ENCODE measurements around the gene EFCAB6.

EFCAB6 gene

GRCh38 chr22:43782448-43782847 is 29.7 kb downstream of the EFCAB6 start:
- Mint-ChIP-seq H3K36me3 (ENCODE audit: low read depth) (peaks cover 6% of the 10 kb centered on the region), H3K27me3 (ENCODE audit: low read depth) (no peaks in the 10 kb centered on the region), H3K4me1 (peaks cover 2% of the 10 kb centered on the region), H3K27ac (no peak overlapping the region), H3K4me3 (no peak overlapping the region), H3K9me3 (peaks cover 8% of the 10 kb centered on the region)
- TF ChIP-seq, protein P1, sequence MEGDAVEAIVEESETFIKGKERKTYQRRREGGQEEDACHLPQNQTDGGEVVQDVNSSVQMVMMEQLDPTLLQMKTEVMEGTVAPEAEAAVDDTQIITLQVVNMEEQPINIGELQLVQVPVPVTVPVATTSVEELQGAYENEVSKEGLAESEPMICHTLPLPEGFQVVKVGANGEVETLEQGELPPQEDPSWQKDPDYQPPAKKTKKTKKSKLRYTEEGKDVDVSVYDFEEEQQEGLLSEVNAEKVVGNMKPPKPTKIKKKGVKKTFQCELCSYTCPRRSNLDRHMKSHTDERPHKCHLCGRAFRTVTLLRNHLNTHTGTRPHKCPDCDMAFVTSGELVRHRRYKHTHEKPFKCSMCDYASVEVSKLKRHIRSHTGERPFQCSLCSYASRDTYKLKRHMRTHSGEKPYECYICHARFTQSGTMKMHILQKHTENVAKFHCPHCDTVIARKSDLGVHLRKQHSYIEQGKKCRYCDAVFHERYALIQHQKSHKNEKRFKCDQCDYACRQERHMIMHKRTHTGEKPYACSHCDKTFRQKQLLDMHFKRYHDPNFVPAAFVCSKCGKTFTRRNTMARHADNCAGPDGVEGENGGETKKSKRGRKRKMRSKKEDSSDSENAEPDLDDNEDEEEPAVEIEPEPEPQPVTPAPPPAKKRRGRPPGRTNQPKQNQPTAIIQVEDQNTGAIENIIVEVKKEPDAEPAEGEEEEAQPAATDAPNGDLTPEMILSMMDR (IDR thresholded peaks at IDR 0.05; ENCODE audit: unreplicated experiment in 3 of 3), result no peak

DNA sequence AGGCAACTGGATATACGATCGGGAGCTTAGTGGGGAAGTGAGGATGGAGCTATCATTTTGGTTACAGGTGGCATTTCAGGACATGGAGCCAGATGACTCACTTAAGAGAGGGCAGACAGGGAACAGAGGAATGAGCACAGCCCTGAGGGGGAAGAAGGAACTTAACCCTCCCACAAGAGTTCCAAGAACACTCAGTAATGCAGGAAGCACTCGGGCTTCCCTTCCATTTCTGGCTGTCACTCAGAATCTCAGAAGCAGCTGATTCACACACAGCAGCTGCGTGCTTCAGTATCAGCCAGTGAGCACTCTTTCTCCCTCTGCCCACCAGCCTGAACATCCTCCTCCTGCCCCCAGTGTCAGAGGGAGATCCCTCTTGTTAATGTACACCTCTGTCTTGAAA is 34.8 kb downstream of the EFCAB6 start:
- peaks cover 31% of the 10 kb centered on the region for H3K4me1 Mint-ChIP-seq
- H3K4me3 Mint-ChIP-seq, result no peak overlapping the region
- no peaks in the 10 kb centered on the region for H3K27me3 Mint-ChIP-seq (ENCODE audit: low read depth)
- no peaks in the 10 kb centered on the region for H3K9me3 Mint-ChIP-seq
- no peak overlapping the region for H3K27ac Mint-ChIP-seq
- peaks cover 6% of the 10 kb centered on the region for H3K36me3 Mint-ChIP-seq (ENCODE audit: low read depth)
- TF ChIP-seq, protein P1 (IDR thresholded peaks at IDR 0.05; ENCODE audit: unreplicated experiment in 3 of 3), result no peak

GRCh38 chr22:43776081-43776670 is 35.9 kb downstream of the EFCAB6 start:
- TF ChIP-seq, protein P1 (IDR thresholded peaks at IDR 0.05; ENCODE audit: unreplicated experiment in 3 of 3), result no peak
- Mint-ChIP-seq H3K27ac (no peak overlapping the region), H3K9me3 (no peaks in the 10 kb centered on the region), H3K4me3 (no peak overlapping the region), H3K4me1 (peaks cover 36% of the 10 kb centered on the region), H3K27me3 (ENCODE audit: low read depth) (no peaks in the 10 kb centered on the region), H3K36me3 (ENCODE audit: low read depth) (peaks cover 6% of the 10 kb centered on the region)

DNA sequence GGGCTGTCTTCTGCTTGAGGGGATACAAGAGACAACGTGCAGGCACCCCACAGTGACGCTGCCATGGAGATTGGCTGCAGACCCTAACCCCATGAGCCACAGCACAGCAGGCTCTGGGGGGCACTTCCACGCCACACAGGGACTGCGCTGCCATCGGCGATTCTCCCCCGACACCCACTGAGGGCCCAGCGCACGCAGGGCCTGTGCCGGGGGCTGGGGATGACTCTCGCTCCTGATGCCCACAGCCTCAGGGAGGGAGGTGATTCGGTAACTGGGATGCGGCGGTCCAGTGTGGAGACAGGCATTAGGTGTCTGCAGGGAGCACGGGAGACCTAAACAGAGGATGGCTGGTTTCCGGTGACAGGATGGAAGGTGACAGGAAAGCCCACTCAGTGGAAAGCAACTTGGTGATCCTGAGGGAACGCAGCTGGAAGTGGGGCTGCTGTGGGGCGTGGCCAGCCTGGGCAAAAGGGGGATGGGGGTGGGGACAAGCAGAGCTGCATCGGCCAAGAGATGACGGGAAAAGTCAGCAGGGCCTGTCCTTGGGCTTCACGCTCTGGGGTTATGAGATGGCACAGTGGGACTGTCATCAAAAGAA is 37.7 kb downstream of the EFCAB6 start:
- H3K27me3 Mint-ChIP-seq (ENCODE audit: low read depth), result no peaks in the 10 kb centered on the region
- no peaks in the 10 kb centered on the region for H3K9me3 Mint-ChIP-seq
- H3K4me1 Mint-ChIP-seq, result peaks cover 36% of the 10 kb centered on the region
- TF ChIP-seq, protein P1 (IDR thresholded peaks at IDR 0.05; ENCODE audit: unreplicated experiment in 3 of 3), result no peak
- no peaks in the 10 kb centered on the region for H3K36me3 Mint-ChIP-seq (ENCODE audit: low read depth)
- no peak overlapping the region for H3K4me3 Mint-ChIP-seq
- no peak overlapping the region for H3K27ac Mint-ChIP-seq

GRCh38 chr22:43772831-43773230 is 39.3 kb downstream of the EFCAB6 start:
- Mint-ChIP-seq H3K4me3 (peak overlapping the region in 1 of 3 experiments; percentile 21), H3K36me3 (ENCODE audit: low read depth) (peaks cover 3% of the 10 kb centered on the region), H3K27me3 (ENCODE audit: low read depth) (no peaks in the 10 kb centered on the region), H3K9me3 (no peaks in the 10 kb centered on the region), H3K27ac (peak overlapping the region in 2 of 3 experiments; percentile 59 to 67), H3K4me1 (peaks cover 36% of the 10 kb centered on the region)
- TF ChIP-seq, protein P1 (IDR thresholded peaks at IDR 0.05; ENCODE audit: unreplicated experiment in 3 of 3), result no peak

DNA sequence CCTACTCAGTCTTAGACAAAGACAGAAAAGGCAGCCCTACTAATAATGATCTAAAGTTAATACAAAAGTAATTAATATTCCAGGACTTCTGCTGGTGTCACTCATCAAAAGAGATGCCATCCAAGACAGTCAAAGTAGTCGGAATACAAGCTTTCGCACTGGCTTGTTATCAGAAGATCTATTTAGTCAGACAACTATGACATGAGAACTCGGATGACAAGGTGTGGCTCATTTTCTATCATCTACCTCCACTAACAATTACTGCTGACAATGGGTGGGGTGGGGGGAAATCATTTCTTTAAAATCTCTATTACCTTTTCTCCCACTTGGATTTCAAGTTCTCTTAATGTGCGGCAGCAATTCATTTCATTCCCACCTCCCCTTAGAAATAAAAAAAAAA is 56.7 kb downstream of the EFCAB6 start:
- Mint-ChIP-seq H3K9me3 (peaks cover 5% of the 10 kb centered on the region), H3K36me3 (ENCODE audit: low read depth) (peaks cover 13% of the 10 kb centered on the region), H3K27ac (no peak overlapping the region), H3K4me3 (no peak overlapping the region), H3K27me3 (ENCODE audit: low read depth) (peaks cover 4% of the 10 kb centered on the region), H3K4me1 (no peaks in the 10 kb centered on the region)
- TF ChIP-seq, protein P1 (IDR thresholded peaks at IDR 0.05; ENCODE audit: unreplicated experiment in 3 of 3), result no peak
